GM12864 (cell line): ENCODE measurements around the gene SLC22A23.
A peak's percentile ranks its signal among the peaks of the same experiment; 100 is the strongest.

Experiments
- DNase-seq: peaks from one replicate; pipeline ENCODE4 v3.0.0-alpha.2; 2011; ENCODE audit warnings: low read depth
- H3K4me3 ChIP-seq: 2 replicates; pipeline ENCODE4 v1.5.1; 2011; ENCODE audit warnings: mild to moderate bottlenecking, low read depth, low read length, control low read depth
- CTCF ChIP-seq: IDR thresholded peaks from 2 replicates; pipeline ENCODE4 v1.5.1; 2011; ENCODE audit warnings: low read depth, mild to moderate bottlenecking, moderate library complexity, low read length, control low read depth, inconsistent platforms; ENCODE audit errors: missing control alignments

The SLC22A23 gene

GRCh38 chr6:3330199-3330598 is 126.7 kb downstream of the SLC22A23 start:
- TF ChIP-seq CTCF: peak; percentile 42
- DNase-seq: no peak
- H3K4me3 ChIP-seq: no peak overlapping the region

- H3K4me3 ChIP-seq: no peak overlapping the region
- DNase-seq: no peak
- TF ChIP-seq CTCF: no peak
Measured at GRCh38 chr6:3329393-3330051, 127.3 kb downstream of the SLC22A23 start.

GRCh38 chr6:3328796-3329195 is 128.1 kb downstream of the SLC22A23 start:
- TF ChIP-seq CTCF: no peak
- no peak overlapping the region for H3K4me3 ChIP-seq
- DNase-seq: no peak

- no peak for TF ChIP-seq CTCF
- no peak overlapping the region for H3K4me3 ChIP-seq
- no peak for DNase-seq
Measured at GRCh38 chr6:3328145-3328544, 128.7 kb downstream of the SLC22A23 start.

GRCh38 chr6:3327403-3327802 is 129.4 kb downstream of the SLC22A23 start:
- H3K4me3 ChIP-seq: no peak overlapping the region
- no peak for TF ChIP-seq CTCF
- no peak for DNase-seq

- DNase-seq: no peak
- no peak overlapping the region for H3K4me3 ChIP-seq
- no peak for TF ChIP-seq CTCF
Measured at GRCh38 chr6:3326981-3327380, 129.9 kb downstream of the SLC22A23 start.
